GM19351 (cell line): Measurements from ENCODE around the gene PCDHGB7.
"Not testable (repeated sequence)": the region's sequence is repeated elsewhere in the genome, so short reads cannot be mapped to it uniquely, and the experiment has no call there.

Source experiments
- ATAC-seq: cut with Tn5 transposase; IDR thresholded peaks from one replicate; pipeline ENCODE4 v1.9.1; 2021; ENCODE audit warnings: mild to moderate bottlenecking, moderate library complexity; ENCODE audit not compliant: unreplicated experiment

The PCDHGB7 gene

DNA sequence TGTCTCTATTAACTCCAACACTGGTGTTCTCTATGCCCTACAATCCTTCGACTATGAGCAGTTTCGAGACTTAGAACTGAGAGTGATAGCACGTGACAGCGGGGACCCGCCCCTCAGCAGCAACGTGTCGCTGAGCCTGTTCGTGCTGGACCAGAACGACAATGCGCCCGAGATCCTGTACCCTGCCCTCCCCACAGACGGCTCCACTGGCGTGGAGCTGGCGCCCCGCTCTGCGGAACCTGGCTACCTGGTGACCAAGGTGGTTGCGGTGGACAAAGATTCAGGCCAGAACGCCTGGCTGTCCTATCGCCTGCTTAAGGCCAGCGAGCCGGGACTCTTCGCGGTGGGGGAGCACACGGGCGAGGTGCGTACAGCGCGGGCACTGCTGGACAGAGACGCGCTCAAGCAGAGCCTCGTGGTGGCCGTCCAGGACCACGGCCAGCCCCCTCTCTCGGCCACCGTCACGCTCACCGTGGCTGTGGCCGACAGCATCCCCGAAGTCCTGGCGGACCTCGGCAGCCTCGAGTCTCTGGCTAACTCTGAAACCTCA lies 5.3 kb downstream of the PCDHGB7 start:
- no peak for ATAC-seq

DNA sequence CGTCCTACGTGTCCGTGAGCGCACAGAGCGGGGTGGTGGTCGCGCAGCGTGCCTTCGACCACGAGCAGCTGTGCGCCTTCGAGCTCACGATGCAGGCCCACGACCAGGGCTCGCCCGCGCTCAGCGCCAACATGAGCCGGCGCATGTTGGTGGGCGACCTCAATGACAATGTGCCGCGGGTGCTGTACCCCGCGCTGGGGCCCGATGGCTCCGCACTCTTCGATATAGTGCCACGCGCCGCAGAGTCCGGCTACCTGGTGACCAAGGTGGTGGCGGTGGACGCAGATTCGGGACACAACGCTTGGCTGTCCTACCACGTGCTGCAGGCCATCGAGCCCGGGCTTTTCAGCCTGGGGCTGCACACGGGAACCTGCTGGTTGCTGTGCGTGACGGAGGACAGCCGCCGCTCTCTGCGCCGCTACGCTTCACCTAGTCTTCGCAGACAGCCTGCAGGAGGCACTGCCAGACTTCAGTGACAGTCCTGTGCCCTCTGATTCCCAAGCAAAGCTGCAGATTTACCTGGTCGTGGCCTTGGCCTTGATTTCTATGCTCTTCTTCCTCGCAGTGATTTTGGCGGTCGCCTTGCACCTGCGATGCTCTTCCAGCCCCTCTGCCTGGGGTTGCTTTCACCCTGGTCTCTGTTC lies 10.4 kb downstream of the PCDHGB7 start:
- ATAC-seq, result no peak

DNA sequence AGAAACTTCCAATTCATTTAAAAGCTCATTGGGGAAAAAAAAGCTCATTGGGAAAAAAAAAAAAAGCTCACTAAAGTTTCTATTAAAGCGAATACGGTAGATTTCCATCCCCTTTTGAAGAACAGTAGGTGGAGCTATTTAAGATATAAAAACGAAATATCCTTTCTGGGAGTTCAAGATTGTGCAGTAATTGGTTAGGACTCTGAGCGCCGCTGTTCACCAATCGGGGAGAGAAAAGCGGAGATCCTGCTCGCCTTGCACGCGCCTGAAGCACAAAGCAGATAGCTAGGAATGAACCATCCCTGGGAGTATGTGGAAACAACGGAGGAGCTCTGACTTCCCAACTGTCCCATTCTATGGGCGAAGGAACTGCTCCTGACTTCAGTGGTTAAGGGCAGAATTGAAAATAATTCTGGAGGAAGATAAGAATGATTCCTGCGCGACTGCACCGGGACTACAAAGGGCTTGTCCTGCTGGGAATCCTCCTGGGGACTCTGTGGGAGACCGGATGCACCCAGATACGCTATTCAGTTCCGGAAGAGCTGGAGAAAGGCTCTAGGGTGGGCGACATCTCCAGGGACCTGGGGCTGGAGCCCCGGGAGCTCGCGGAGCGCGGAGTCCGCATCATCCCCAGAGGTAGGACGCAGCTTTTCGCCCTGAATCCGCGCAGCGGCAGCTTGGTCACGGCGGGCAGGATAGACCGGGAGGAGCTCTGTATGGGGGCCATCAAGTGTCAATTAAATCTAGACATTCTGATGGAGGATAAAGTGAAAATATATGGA lies 13.0 kb downstream of the PCDHGB7 start, which contains the start of gene PCDHGA12:
TSS of gene PCDHGA12 (plus strand) at position 176 of the 782 bp plus-strand sequence. CDS start at position 429, 253 bp downstream.
- ATAC-seq, result peak; percentile 84

DNA sequence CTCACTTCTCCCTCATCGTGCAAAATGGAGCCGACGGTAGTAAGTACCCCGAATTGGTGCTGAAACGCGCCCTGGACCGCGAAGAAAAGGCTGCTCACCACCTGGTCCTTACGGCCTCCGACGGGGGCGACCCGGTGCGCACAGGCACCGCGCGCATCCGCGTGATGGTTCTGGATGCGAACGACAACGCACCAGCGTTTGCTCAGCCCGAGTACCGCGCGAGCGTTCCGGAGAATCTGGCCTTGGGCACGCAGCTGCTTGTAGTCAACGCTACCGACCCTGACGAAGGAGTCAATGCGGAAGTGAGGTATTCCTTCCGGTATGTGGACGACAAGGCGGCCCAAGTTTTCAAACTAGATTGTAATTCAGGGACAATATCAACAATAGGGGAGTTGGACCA lies 13.8 kb downstream of the PCDHGB7 start:
- peak; percentile 52 for ATAC-seq

DNA sequence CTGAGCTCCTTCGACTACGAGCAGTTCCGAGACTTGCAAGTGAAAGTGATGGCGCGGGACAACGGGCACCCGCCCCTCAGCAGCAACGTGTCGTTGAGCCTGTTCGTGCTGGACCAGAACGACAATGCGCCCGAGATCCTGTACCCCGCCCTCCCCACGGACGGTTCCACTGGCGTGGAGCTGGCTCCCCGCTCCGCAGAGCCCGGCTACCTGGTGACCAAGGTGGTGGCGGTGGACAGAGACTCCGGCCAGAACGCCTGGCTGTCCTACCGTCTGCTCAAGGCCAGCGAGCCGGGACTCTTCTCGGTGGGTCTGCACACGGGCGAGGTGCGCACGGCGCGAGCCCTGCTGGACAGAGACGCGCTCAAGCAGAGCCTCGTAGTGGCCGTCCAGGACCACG lies 14.8 kb downstream of the PCDHGB7 start:
- not testable (repeated sequence) for ATAC-seq

DNA sequence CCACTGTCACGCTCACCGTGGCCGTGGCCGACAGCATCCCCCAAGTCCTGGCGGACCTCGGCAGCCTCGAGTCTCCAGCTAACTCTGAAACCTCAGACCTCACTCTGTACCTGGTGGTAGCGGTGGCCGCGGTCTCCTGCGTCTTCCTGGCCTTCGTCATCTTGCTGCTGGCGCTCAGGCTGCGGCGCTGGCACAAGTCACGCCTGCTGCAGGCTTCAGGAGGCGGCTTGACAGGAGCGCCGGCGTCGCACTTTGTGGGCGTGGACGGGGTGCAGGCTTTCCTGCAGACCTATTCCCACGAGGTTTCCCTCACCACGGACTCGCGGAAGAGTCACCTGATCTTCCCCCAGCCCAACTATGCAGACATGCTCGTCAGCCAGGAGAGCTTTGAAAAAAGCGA lies 15.2 kb downstream of the PCDHGB7 start:
- not testable (repeated sequence) for ATAC-seq

DNA sequence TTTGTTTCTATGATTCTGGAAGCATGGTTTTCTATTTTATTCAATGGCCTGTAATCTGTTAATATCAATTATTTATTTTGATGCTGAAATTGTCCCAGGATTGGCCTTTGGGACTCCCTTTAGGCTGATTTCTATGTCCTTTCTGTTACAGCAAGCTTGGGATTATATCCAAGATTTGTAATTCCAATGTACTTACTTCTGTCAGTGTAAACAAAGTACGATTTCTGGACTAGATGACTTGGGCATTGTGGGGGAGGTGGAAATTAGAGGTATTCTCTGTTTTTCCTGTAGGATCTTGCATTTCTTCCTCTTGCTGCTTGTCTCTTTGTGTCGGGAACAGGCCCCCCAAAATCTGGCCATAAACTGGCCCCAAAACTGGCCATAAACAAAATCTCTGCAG lies 16.5 kb downstream of the PCDHGB7 start:
- ATAC-seq, result no peak

DNA sequence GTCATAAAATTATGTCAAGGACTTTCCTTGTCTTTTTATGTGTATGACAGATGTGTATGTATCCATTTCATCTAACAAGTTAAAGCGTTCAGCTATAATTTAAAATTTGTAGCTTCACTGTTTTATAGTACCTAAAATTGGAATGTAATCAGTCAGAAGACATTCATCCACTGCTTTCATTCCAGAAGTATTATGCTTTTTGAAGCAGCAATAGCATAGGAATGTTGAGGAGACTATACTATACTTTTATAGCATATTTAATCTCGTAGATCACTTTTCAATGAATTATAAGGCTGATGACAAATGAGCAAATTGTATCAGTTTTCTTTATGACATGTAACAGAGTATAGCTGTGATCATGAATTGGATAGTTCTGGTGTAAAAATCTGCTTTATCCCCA lies 19.7 kb downstream of the PCDHGB7 start:
- no peak for ATAC-seq

DNA sequence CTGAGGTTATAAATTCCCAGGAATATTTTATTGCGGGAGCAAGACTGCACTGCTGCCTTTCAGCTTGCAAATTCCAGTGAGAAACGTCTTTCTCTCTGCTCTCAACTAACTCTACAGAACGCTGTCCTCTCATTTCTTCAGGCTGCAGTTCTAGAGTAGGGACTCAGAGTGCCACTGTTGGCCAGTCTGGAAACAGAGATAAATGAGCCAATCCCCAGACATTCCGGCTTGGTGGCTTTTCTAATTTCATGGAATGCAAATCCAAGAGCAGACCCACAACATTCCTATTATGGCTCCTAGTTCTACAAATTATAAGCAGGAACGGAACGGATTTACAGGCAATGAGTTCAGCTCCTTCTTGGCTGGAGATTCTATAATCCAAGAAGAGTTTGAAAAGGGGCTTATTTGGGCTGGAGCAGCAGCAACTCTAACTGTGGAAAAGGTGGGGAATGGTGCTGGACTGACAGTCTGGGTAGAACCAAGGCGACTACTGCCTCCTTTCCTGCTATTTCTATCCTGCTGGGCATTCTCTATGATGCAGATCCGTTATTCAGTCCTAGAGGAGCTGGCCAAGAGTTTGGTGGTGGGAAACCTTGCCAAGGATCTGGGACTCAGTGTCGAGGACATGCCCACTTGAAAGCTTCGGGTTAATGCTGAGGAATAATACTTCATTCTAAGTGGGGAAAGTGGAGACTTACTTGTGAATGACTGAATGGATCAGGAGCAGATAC lies 22.1 kb downstream of the PCDHGB7 start:
- no peak for ATAC-seq

DNA sequence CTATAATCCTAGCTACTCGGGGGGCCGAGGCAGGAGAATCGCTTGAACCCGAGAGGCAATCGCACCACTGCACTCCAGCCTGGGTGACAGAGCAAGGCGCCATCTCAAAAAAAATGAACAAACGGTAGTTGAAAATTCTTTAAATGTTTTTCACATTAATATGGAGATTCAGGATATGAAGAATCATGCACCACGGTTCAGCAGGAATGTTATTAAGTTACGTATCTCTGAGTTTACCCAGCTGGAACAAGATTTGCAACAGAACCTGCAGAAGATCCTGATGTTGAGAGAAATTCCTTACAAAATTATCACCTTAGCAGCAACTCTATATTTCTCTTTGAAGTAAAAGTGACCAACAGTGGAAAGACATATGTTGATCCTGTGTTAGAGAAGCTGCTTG lies 22.9 kb downstream of the PCDHGB7 start:
- no peak for ATAC-seq

DNA sequence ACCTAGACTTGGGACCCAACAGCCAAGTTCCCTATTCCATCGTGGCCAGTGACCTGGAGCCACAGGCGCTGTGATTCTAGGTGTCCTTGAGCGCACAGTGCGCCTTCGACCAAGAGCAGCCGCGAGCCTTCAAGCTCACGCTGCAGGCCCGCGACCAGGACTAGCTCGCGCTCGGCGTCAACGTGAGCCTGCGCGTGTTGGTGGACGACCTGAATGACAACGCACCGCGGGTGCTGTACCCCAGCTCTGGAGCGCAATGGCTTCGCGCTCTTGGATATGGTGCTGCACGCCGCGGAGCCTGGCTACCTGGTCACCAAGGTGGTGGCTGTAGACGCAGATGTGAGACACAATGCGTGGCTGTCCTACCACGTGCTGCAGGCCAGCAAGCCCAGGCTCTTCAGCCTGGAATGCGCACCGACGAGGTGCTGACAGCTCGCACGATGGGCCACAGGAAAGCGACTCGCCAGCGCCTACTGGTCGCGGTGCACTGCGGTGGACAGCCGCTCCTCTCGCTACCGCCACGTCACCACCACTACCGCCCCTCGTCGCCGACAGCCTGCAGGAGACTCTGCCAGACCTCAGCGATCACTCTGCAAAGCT lies 24.2 kb downstream of the PCDHGB7 start:
- ATAC-seq, result no peak

DNA sequence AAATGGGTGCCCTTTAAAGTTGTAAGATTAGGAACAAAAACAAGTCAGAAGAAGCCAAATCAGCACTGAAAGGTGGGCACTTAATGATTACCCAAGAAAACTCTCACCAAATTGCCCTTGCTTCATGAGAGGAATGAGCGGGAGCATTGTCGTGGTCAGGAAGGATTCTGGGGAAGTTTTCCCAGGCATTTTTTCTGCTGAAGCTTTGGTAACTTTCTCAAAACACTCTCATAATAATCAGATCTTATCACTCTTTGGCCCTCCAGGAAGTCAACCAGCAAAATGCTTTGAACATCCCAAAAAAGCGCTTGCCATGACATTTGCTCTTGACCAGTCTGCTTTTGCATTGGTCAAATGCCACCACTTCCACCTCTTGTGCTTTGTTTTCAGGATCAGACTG lies 47.9 kb downstream of the PCDHGB7 start:
- no peak for ATAC-seq
